GM19467 (cell line): Measurements from ENCODE around the gene CERKL.

Experiments
- ATAC-seq: cut with Tn5 transposase; IDR thresholded peaks from one replicate; pipeline ENCODE4 v1.9.1; 2021; ENCODE audit warnings: mild to moderate bottlenecking, moderate library complexity; ENCODE audit not compliant: unreplicated experiment

Gene CERKL

DNA sequence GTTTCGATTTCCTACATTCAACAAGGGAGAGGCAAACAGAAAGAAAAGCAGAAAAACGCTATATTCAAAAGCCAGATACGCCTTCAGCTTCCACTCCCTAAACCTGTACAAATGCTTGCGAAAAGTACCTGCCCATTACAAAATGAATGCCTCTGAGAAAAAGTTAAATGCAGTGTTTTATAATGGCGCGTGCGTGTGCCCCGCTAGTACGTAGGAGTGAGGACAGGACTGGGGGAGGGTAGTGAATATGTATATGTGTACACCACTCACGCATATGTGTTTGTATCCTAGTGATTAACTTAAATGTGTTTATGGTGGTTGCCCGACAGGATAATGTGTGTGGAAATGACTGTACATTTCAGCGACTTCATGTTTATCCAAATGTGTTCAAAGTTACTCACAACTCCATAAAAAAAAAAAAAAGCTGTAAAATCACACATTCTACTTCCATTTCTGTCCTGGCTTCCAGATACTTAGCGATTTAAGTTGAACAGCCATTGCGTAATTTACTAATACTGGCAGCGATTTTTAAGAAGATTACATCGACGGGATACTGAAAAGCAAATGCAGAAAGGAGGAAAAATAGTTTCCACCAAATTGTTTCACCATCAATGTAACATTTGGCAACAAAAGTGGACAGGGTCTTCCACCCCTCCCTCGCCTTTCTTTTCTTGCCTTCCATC, 22.1 kb upstream of the CERKL start:
- no peak for ATAC-seq

DNA sequence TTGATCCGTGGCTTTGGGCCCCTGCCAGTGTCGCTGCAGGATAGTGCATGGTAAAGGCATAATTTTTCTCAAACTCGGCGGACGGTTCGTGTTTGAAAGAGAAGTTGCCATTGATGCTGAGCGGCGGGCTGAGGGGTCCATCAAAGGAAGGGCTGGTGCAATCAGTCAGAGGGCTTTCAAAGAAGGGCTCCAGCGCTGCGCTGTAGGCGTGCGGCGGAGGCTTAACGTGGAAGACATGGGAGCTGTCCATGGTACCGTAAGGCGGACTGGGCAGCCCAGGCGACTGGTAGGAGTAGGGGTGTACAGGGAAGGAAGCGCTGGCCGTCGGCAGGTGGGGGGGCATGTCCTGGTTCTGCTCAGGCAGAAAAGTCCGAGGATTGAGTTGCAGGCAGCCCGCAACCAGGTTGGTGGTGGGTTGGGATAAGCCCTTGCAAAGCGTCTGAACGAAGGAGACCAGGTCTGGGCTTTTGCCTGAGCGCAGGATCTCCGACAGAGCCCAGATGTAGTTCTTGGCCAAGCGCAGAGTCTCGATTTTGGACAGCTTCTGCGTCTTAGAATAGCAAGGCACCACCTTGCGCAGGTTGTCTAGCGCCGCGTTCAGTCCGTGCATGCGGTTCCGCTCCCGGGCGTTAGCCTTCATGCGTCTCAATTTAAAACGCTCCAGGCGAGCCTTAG, 21.1 kb upstream of the CERKL start:
- ATAC-seq, result no peak

DNA sequence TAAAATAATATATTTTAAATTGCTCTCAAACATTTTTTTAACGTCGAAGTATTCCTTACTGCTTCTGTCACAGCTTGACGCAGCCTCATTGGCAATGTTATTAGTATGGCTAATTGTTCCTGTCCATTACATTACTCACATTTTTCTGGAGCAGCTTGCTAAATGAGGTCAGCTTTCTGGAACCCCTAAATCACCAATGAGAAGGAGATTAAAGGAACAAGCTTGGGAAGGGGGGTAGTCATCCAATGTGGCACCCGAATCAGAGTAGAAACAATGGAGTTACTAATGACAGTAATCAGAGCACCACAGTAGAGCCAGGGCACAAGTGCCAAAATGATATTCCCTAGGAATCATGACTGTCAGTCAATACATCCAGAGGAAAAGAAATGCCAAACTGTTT, 18.3 kb upstream of the CERKL start:
- no peak for ATAC-seq

DNA sequence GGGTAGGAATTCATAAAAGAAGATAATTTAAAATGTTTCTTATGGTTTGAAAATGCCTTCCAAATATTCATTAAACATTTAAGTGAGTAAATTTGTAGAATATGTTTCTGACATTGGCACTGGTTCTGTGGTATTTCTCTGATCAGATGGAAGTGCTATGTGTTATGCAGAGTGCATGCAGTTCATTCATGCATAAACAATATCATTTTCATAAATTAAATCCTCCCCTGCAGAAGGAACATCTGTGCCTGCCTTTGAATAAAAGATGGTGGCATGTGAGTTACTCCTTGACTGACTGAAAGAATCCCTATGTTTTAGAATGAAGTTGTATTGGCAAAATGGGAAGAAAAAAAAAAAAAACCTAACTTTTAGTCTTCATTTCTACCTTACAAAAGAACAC, 17.6 kb upstream of the CERKL start:
- no peak for ATAC-seq

DNA sequence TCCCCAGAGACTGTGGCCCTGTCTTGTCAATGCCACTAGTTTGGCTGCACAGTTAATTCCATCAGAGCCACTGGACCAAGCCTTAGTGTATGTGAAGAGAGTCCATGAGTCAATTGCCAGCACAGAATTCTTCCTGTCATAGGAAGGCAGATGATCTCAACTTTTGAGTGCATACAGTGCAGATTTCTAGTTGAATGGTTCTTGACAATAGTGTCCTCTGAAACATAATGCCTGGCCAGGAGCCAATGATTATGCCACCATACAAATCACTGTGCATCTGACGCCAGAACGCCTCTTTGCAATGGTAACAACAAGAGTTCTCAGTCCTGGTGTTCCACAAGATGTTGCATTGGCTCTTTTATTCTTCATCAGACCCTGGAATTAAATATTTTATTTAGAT, 16.3 kb upstream of the CERKL start:
- no peak for ATAC-seq

DNA sequence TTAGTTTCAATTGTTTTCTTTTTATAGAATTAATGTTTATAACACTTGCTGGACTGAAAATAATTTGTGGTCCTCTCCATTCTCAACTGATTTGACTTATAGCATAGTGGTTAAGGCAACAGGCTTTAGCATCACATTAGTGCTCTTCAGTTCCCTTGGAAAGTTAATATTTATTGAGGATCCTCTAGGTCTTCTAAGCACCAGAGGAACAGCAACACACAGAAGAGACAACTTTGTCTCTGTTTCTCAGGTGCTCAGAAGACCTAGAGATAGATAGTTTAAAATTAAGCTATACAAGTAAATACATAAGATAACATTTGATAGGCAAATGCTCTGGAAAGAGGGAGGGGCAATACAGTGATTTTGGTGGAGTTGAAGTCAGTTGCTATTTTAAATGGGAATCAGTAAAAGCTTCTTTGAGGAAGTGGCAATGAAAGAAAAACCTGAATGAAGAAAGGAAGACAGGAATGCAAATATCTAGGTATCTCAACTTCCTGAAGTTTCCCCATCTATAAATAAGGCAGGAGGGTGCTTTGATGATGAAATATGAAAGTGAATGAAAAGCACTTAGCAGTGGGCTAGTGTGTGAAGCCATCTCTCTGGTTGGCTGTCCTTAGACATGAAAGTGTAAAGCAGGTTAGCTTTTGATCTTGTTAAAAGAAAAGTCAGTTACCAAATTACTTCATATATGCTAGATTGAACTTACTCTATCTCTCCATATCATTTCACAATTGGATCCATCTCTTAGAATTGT, 15.5 kb upstream of the CERKL start:
- peak; percentile 65 for ATAC-seq

DNA sequence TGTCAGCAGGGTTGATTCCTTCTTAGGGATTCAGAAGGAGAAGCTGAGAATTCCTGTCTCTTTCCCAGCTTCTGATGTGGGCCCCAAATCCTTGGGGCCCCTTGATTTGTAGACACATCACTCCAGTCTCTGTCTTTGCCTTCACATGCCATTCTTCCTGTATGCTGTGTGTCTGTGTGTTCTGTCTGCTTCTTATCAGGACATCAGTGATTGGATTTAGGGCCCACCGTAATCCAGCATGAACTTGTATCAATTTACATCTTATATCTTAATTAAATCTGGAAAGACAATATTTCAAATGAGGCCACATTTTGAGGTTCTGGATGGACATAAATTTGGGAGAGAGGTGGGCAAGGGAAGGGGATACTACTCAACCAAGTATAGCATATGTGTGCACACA, 13.7 kb upstream of the CERKL start:
- no peak for ATAC-seq

DNA sequence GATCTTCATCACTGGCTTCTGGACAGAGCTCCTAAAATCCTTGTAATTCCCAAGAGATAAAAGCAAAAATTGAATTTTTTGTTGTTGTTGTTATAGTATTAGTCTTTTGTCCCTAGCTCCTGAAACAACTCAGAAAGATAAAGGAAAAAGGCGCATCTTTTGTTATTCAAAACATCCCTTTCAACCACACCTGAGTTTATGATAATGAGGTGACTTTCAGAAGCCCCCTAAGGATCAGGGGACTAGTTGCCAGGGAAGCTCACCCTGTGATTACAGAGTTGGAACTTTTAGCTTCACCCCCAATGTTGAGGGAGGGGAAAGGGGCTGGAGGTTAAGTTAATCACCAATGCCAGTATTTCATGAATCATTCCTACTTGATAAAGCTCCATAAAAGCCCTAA, 10.3 kb upstream of the CERKL start:
- no peak for ATAC-seq

DNA sequence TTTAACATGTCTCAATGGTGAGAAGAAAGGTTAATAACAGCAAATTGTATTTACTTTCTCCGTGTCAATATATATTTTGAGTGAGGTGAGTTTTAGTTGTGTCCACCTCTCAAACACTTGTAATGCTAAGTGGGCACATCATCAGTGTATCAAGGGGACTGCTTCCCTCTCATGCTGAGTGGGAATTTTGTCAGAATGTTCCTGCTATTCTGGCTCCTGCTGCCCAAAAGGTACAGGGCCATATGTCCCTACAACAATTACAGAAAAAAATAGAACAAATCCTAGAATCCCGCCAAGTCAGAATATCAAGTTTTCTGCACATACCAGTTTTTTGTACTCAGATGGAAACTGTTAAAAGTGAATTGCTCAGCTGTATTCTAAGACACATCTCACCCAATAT, 5.4 kb upstream of the CERKL start:
- no peak for ATAC-seq

DNA sequence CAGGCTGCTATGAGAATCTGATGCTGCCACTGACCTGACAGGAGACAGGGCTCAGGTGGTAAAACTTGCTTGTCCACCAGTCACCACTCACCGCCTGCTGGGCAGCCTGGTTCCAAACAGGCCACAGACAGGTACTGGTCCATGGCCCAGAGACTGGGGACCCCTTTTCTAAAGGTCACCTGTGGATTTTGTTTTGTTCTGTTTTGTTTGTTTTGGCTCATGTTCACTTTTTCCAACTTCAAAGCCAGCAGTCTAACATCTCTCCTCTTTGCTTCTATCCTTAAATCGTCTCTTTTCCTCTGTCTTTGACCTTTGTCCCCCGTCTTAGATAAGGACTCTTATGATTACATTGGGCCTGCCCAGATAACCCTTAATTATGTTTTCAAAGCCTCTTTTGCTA, 3.3 kb upstream of the CERKL start:
- no peak for ATAC-seq

DNA sequence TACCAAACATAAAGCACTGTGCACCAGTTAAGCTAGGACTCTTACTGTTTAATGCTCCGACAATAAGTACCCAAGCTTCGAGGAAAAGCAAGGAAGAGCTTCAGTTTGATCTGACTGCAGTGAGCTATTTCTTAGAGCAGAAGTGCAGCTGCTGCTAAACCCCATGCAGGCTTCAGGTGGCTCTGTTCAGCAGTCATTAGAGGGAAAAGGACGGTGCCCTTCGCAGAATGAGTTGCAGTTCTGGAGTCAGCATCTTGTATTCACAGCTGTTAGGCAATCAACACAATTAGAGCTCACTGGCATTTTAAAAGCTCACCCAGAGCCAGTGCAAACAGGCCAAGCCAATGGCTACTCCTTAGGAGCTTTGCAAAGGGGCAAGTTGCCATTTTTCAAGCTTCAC, 1.5 kb upstream of the CERKL start:
- ATAC-seq, result no peak

DNA sequence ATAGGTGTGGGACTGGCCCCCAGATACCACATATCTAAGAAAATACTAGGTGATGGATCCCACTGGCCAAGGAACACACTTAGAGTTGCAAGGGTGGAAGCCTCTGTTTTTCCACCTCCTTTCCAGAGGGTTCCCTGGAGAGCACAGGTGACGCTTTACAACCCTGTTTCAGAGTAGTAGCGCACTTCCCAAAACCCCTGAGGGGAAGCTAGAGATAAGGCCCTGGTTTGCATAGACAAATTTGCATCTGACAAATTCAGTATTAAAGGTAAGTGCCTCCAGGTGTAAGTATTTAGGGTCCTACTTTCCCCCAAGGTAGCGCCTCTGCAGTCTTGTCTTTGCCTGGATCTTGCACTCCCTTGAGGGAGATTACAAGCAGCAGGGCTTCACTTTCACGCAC, 474 bp upstream of the CERKL start:
- ATAC-seq, result no peak

DNA sequence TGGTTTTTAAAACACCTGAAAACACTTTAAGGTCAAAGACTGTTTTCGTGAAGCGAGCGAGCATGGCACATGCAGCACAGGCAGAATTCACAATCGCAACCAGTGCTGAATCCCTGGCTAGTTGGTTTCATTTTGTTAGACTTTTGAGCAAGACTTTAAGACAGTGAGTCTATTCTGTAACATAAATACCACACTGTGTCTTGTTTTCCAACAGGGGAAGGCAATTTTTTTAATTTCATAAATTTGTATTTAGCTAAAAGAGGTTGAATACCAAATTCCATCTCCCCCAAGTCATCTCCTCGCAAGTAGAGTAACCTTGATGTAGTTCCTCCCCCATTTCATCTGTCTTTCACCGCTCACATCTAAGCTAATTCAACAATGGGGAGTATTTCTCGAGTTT, 1.4 kb downstream of the CERKL start:
- no peak for ATAC-seq

DNA sequence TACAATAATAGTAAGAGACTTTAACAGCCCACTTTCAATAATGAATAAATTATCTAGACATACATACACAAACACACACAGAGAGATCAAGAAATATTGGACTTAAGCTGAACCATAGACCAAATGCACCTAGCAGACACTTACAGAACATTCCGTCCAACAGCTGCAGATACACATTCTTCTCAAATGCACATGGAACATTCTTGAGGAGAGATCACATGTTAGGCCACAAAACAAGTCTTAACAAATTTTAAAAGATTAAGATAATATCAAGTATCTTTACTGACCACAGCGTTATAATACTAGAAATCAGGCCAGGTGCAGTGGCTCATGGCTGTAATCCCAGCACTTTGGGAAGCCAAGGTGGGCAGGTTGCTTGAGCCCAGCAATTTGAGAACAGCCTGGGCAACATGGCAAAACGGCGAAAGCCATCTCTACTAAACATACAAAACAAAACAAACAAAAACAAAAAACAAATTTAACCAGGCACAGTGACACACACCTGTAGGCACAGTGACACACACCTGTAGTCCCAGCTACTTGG, 7.4 kb downstream of the CERKL start:
- ATAC-seq, result no peak

DNA sequence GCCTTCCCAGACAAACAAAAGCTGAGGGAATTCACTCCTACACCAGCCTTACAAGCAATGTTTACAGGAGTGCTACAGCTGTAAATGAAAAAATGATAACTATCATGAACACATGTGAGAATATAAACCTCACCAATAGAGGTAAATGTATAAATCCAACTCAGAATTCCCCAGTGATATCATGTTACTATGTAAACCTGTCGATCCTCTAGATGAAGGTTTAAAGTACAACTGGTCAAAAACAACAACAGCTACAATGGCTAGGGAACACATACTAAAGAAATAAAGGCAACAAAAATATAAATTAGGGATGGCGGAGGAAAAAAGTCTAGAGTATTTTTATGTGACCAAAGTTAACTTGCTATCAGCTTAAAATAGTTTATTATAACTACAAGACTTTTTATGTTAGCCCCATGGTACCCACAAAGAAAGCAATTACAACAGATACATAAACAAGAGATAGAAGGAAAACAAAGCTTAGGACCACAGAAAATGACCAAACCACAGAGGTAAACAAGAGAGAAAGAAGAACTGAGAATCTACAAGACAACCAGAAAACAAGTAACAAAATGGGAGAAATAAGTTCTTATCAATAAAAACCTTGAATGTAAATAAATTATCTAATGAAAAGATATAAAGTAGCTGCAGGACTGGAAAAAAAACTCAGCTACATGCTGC, 8.3 kb downstream of the CERKL start:
- no peak for ATAC-seq

DNA sequence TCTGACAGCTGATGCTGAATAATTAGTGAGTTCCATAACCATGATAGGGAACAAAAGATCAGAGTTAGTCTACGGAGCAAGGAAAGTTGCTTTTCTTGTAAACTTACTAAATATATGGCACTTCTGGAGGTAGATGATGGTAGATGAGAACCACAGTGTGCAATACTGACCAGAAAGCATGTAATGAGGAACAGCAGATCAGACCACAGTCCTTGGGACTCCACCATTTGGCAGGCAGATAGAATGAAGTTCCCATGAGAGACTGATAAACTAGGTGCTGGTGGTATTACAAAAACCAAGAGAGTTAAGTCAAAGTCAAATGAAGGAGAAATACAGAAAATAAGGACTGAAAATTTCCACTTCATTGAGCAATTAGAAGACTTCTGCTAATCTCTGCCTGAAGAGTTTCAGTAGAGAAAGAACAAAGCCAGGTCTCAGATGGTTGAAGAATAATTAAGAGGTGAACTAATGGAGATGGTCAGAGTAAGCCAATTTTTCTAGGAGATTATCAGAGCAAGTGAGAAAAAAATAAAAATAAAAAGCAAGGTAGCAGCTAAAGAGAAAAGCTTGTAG, 10.4 kb downstream of the CERKL start:
- no peak for ATAC-seq

DNA sequence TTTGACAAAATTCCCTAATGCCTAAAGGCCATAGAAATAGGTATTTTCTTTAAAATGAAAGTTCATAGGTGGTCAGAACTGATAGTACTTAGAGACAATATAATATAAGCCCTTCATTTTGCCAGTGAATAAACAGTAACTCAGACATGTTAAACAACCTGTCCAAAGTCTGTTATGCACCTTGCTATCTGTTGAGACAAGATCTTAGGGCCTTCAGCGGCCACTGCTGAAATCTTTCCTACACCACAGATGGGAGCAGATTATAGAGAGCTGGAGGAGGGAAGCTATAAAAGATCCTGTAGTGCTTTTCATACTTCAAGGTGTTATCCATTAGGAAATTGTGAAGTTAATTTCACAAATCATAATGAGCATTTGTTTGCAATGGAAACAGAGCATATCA, 13.8 kb downstream of the CERKL start:
- ATAC-seq, result no peak

DNA sequence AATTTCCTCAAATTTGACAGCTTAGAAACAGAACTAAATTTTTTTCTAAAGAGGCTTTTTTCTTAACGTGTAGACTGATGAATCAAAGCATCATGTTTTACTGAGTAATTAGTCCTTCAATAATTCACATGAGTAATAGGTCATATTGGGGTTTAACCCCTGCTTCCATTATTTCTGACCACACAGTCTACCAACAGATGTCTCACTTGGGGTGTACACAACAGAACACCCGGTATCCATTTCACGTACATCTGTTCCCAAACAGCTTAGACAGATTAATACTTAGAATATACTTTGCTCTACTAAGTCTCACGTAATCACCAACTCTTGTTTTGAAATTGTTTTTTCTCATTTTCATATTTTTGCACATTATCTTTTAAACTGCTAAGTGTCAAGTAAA, 14.8 kb downstream of the CERKL start:
- ATAC-seq, result no peak

DNA sequence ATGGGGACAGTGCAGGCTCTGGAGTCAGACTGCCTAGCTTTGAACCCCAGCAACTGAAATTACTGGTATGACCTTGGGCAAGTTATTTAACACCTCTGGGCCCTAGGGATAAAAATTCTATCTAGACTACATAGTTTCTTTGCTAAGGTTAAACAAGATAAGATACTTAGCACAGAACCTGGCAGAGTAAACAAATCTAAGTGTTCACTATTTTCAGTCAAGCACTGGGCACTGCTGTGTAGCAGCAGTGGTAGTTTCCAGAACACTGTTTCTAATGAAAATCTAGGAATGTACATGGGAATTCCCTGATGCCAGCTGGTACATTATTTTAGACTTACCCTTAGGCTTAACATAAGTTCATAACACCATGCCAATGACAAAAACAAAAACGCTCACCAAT, 17.2 kb downstream of the CERKL start:
- ATAC-seq, result no peak

DNA sequence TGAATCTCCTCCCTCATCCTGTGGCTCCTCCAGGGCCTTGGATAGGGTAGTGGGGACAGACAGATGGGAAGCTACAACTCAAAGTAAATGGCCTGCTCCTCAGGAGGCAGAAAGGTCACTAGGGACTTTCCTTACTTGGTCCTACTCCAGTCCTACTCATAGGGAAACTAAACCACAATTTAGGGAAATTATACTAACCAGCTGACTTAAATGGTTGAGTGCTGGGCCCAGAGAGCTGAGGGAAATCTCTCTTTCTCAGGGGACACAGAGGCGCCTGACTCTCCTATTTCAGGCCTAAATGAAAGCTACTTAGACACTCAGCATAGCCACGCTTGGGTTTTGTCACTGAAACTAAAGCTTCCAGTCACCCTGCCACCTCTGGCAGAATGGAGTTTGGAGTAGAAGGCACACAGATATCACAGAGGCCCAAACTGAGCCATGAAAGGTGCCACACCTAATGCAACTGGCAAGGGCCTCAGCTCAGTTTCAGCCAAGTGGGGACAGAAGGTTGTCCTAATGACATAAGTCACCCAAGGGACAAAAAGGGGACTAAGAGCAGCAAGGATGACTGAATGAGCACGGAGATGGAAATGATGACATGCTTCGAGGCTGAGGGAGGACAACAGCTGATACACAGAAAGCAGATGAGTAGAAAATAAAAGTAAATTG, 24.0 kb downstream of the CERKL start:
- peak; percentile 70 for ATAC-seq
